Heart left ventricle (tissue), 13 donors: ENCODE data around the gene ADAM19.

Experiments
- CTCF ChIP-seq, 12 donors: fragments of 200-600 bp; sonication (generic) in 4 of 12; IDR thresholded peaks; one replicate each; pipeline versions ENCODE4 v1.5.0 to v1.8.0; 2018 to 2022; ENCODE audit warnings: antibody characterized with exemption in 12 of 12, mild to moderate bottlenecking in 5 of 12
- POLR2A ChIP-seq, 2 donors: fragments of 450-650 bp; IDR thresholded peaks; one replicate each; pipeline ENCODE4 v1.6.1; 2017; ENCODE audit warnings: antibody characterized with exemption in 2 of 2, mild to moderate bottlenecking in 2 of 2, moderate library complexity in 2 of 2
- donor health status: ischemic (EF 13 %, LVEDD 7.1; RV severe dilation, severe dysfunction).
- donor health status: DM: no; HTN: yes; CAD: no.
- donor health status: DM: no; HTN: no; CAD: no.
- donor health status: ischemic (EF 25% LVEDD 6.9; RV normal size, moderate dysfunction).
- donor health status: ischemic (EF 25% LVEDD 5.7; RV mildly dilated, moderate dysfunction).
- donor health status: ischemic (EF 35%, LVEDD 5.7; RV mildly dilated, moderate dysfunction).
- donor health status: nonischemic (EF 11% LVEDD 7.7; RV severe dilation, severe dysfunction).
- donor health status: DM: yes; HTN: yes; CAD: no.
- donor health status: PGD.
- donor health status: ischemic (EF 29% LVEDD 5.4; RV normal size, mild dysfunction).
- donor health status: nonischemic (EF 23%, LVEDD 6.1; RV moderate dilation, normal function).

GRCh38 chr5:157434096-157434495 is 141.5 kb downstream of the ADAM19 start:
- TF ChIP-seq CTCF (IDR thresholded peaks at IDR 0.05) (no peak), POLR2A (IDR thresholded peaks at IDR 0.05) (no peak)
